HG03521 (cell line): ENCODE results near the gene MYLK.

ENCODE experiments used
- ATAC-seq: cut with Tn5 transposase; IDR thresholded peaks from one replicate; pipeline ENCODE4 v1.9.1; 2021; ENCODE audit warnings: mild to moderate bottlenecking, moderate library complexity; ENCODE audit not compliant: unreplicated experiment

Gene MYLK

DNA sequence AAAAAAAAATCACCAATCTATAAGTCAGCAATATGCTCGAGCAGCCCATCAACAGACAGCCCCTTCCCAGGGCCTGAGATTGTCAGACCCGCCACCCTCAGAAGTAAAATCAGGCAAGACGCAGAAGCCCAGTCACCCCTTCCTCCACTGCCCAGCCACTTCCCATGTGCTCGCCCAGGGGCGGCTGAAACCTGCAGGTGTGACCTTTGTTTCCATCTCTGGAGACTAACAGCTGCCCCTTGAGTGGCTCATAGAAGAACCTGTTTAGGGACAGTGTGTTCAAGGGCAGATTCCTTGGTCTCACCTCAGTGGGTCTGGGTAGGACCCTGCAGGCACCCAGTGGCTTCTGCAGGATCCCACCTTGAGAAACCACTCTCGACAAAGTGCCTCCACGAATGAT is 105.6 kb downstream of the MYLK start:
- ATAC-seq = no peak

DNA sequence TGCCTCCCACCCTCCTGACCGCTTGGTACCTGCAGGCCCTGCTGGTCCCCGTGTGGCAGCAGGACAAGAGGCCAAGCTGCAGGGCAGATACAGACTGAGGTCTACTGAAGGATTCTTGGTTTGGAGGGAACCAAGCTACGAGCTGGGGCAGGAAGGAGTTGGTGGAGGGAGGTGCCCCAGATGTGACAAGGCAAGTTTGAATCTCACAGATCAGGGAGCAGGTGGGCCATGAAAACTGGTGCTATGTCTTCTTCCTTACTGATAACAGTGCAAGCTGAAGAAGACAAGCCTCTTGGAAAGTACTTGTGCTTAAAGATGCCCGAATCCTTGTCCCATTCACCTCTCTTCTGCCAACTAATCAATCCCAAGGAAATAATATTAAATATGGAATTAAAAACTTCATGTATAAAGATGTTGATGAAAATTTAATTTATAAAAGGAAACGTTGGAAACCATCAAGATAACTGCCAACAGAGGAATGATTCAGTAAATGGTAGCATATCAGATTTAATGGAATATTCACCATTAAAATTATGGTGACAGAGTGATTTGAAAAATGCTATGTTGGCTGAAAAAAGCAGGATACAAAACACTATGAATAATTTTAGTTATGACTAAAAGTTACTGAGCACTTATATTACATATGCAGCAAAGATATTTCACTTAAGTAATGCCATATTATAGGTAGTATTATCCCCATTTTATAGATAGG is 107.9 kb downstream of the MYLK start:
- no peak for ATAC-seq

DNA sequence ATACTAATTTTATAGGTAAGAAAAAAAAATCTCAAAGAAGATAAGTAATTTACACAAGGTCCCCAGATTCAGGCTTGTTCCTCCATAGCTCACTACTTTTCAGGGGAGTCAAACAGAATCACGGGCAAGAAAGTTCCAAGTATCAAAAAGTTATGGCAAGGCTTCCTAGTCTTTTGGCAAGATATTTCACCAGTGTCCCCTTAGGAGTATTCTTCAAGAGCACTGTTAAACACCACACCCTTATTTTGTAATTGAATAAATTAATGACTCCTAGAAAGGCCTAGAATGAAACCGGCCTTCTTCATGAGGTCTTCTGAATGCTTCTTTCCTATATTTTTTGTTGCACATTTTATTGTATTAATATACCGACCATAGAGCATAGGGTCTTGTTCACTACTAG is 109.7 kb downstream of the MYLK start:
- no peak for ATAC-seq

DNA sequence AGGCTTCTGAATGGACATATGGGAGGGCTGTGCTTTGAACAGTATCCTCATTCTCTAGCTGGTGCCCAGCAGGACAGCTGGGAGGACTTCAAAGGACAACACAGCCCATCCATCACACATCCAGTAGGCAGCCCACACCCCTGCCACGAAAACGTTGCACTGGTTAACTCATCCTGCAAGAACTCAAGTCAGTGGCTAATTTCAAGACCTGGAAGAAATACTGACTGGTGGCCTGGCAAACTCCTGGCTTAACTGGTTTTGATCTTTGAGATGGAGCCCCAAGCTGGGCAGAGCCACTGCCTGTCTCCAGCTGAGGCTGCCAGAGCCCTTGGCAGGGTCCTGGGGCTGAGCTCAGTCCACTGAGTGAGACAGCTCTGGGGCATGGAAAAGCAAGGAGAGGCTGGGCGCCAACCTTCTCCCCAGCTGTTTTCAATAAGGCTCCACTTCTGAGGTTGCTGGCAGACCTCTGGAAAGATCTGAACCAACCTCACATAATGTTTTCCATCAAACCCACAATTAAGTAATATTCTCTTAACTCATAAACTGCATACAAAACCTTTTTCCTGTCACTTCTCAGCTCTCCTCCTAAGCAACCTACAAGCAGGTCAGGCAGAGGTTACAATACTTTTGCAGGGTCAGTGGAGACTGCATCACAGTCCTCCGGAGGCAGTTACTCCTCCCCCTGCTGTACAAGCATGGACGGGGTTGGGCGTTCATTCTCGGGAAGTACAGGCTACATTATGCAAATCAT is 110.3 kb downstream of the MYLK start:
- no peak for ATAC-seq

DNA sequence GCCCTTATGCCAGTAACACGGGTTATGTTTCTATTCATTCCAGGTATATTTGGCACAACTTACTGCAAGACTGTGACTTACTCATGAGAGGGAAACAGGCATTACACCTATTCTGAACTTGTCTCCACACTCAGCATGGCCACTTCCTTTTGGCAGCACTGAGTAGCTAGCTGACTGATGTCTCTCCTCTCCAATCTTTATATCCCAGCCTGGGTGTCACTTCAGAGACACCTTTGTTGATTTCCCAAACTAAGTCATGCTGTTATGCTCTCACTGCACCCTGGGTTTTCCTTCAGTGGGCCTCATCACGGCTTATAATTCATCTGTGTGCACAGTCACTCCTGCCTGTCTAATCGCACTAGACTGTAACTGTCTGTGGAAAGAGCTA is 114.8 kb downstream of the MYLK start:
- no peak for ATAC-seq

DNA sequence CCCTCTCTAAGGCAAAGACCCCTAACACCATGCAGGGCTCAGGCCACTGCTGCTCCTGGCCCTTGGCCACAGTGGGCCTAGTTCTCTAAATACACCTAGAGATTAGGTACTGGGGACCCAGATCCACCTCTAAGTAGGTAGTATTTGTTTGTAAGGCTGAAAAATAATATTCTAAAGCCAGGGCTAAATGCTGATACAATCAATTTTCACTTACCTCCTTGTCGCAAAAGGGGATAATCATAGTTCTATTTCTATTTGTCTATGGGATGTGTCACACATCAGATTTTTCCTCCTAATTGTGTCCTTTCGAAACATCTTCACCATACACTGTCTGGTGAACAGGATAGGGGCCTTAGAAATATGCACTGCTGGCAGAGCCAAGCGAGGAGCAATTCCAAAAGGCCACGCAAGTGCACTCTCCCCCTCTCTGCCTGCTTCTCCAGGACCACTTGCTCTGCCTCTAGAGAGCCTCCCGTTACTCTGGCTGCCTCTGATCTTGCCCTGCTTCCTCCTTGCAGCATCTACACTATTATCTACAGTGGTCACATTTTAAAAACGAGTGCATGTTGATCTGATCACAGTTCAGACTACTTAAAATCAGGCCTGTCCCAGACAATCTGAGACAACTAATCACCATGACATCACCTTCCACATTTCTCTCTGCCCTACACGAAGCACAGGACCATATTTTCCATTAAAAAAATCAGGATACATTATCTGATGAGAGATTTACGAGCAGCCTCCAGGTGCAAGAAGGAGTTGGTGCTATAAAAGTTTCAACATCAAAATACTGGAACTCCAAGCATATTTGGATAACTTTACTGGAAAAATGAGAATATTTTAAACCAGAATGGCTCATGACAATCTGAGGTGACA is 115.4 kb downstream of the MYLK start:
- ATAC-seq = no peak

DNA sequence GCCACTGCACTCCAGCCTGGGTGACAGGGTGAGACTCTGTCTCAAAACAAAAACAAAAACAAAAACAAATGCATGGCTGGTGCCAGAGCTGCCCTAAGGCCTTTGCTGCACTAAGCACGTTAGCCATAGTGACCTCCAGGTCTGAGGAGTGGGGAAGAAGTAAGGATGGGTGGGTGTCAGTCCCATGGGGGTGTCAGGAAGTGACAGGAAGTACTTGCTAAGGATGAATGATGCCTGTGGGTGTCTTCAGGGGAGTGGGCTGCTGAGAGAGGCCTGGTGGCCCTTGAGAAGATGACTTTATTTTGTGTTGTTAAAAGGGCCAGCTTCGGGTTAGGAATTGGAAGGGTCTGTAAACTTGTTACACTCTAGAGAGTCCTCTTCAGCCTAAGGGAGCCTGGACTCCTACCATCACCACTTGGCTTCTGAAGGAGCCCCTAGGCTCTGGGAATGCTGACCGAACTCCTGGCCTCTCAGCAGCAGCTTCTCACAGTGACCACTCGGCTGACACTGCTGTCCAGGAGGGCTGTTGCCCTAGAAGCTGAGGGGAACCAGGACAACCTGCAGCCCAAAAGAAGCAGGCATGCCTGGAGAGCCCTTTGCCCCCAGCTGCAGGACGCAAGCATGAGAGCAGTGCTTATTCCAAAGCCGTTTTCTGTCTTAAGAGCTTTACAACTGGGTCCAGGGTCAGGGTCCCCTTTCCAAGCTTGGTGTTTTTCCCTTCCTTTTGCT is 116.4 kb downstream of the MYLK start:
- no peak for ATAC-seq

DNA sequence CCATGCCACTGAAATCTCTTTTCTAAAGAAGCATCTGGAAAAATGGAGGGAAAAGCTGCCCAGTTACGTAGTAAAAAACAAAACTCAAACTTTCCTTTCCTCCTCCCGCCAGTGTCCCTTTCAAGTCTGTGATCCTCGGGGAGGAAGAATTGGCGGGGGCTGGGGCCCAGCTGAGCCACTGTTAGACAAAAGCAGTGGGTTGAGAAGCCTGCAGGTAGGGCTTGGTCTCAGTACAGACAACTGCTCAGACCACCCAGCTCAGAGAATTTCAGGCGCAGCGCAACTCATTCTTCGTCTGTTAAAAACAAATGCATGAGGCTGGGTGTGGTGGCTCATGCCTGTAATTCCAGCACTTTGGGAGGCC is 117.1 kb downstream of the MYLK start:
- no peak for ATAC-seq

DNA sequence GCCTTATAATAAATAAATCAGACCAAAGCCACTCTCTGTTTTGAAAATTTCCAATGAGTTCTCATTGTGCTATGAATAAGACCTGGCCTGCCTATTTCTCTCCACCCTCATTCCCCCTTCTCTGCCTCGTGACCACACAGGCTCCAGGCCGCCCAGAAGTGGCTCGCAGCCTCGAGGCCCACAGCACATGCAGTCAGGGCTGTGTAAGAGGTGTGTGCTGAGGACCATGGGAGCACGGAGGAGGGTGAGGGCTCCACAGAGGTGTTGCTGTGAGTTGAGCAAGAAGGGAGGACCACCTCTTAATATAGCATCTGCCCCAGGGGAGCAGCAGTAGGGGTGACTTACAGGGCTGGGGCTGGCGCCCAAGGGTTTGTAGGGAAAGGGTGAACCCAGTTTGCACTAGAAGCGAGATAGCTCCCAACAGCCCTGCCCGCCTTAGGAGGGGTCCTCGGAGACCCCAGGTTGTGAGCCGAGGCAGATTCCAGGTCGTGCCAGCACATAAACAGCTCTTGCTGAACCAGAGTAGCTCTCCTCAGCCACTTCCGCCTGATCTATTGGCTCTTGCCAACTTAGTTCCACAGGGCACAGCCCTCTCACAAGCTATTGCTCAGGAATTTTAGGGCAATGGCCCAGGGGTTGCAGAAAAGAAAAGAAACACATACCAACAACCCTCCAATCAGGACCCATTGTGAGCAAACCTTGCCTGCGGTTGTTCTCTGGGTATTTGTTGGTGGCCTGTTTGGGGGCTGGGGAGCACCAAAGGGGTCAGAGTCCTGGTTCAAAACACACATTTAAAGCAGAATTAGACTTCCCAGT is 117.7 kb downstream of the MYLK start:
- ATAC-seq = no peak

DNA sequence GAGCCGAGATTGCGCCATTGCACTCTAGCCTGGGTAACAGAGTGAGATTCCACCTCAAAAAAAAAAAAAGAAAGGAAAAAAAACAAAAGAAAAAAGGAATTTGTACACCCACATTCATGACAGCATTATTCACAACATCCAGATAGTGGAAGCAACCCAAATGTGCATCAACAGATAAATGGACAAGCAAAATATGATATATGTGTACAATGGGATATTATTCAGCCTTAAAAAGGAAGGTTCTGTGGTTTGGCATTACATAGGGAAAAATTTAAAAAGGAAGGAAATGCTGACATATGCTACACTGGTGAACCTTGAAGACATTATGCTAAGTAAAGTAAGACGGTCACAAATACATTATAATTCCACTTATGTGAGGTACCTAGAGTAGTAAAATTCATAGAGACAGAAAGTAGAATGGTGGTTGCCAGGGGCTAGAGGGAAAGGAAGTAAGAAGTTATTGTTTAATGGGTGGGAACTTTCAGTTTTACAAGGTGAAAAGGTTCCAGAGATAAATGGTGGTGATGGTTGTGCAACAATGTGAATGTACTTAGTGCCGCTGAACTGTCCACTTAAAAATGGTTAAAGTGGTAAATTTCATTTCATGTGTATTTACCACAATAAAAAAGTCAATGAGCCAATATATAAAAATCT is 118.5 kb downstream of the MYLK start:
- no peak for ATAC-seq

DNA sequence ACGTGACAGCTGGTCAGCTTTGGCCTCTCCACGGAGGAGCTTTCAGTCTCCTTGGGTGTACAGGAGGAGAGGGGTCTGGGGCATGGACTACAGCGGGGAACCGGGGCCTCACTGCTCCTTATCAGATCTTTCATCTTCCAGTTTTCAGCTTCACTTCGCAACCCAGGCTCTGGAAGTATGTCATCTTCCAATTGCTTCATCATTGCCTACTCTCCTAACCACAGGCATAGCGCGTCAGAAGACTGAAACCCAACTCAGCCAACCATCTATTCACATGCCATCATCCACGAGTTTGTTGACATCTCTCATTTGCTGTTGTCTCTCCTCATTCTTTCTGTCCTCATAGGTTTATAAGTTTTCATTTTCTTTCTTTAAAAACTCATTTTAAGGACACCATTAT is 119.5 kb downstream of the MYLK start:
- ATAC-seq = no peak

DNA sequence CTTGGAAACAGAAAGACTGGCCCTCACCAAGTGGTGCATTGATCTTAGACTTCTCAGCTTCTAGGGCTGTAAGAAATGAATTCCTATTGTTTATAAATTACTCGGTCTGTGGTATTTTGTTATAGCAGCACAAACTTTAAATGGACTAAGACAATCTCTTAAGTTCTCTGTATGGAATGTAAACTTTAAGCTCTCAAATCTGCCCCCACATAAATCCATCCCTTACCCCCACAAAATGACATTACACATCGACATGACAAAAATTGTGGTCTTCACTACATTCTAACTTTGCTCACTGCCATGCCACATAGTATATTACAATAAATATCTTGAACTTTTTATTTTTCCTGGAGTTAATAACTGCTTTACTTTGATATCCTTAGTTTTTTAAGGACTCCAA is 121.3 kb downstream of the MYLK start:
- ATAC-seq = no peak

DNA sequence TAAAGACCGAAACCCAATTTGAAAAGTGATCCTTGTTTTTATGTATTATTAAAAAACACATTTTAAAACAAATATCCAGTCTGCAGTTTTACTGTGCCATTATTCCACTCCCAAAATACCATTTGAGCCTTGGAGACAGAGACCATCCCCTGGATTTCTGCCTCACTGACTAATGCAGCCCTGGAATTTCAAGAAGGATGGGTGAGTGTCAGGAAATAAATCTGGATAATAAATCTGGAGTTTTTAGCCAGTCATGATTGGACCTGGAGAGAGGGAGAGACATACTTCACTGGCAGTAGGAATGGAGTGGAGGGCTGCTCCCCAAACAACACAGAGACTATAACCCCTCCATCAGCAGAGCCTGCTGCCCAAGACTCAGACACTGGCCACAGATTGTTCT is 123.3 kb downstream of the MYLK start:
- no peak for ATAC-seq

DNA sequence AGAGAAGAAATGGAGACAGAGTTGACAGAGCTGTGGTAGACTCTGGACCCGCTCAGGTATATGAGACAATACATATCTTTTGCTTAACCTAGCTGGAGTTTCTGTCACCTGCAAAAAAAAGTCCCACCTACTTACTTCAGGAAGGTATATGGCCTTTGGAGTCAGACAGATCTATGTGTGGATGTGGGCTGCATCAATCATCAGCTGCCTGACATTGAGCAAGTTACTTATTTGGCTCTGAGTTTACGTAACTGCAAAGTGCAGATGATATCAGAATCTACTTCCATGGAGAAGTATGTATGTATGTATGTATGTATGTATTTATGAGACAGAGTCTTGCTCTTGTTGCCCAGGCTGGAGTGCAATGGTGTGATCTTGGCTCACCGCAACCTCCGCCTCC is 124.3 kb downstream of the MYLK start:
- ATAC-seq = no peak

DNA sequence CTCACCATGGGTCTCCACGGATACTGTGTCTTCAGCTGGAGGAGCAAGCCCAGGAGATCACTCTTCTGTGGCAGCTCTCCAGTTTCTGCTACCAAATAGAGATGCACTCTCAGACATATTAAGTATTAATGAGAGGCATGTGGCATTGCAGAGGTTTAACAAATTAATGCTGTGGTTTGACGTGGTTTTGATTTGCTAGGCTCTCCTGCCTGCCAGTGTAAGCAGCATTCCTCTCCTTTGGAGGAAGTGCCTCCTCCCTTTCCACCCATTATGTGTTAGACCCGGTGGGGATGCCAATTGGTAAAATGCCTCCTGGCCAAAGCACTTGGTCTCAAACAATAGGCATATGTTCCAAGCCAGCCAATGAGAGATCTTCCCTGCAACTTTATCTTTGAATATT is 124.8 kb downstream of the MYLK start:
- no peak for ATAC-seq

DNA sequence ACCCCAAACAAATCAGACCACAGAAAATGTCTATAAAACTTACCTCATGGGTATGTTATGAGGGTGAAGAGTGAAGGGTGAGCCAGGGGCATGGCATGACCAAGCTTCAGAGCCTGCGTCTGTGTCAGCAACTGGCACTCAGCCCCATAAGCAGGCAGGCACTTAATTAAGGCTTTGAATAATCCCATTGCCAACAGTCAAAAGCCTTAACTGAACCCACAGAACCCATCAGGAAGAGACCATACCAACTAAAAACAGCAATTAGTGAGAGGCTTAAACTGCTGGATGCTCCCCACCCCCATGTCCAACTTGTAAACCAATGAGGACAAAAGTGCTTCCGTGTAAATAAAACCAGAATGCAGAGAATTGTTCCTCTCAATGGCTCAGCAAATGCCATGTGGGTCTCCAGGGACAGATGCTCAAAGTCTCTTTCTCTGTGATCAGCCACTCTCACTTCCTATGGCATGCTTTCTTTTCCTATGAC is 126.0 kb downstream of the MYLK start:
- no peak for ATAC-seq

DNA sequence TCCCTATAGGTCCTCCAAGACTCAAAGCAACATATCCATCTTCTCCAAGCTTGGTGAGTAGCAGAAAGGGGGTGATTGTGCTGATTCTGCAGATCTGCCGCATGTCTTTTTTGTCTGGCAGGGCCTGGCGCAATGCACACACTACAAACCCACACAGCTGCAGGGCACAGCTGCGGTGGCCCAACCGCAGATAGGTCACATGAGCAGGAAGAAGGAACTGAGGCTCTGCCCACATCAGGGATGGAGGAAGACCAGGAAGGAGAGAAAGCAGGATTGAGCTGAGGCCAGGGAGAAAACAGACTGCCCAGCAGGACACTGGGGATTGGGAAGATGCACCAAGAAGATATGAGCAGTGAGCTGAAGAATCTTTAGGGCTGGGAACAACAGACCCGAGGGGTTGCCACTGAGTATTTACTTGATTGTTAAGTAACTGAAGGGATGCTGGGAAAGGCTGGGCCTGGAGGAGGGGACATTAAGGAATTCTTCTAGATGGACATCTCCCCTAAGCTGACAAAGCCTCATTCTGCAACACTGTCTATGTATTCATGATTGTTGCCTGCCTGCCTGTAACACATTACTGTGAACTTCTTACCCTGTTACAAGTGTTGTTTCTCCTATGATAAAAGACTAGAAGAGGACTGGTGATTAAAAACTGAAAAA is 126.7 kb downstream of the MYLK start:
- no peak for ATAC-seq

DNA sequence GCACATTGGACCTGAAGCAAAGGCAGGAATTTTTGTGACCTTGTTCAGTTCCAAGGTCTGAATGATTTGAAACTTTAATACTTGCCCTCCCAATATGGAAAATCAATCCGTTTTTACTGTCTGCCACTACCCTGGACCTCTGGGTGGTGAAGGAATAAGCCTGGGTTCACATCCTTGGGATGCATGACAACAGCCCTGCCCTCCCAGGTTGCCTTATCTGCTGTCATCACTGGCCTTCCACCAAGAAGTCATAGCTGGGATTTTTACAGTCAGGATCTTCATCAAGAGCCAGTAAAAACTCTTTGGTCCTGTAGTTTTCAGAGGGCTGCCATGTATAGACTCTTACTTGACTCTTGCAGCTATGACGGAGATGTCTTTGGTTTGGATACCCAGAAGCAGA is 128.6 kb downstream of the MYLK start:
- ATAC-seq = no peak

DNA sequence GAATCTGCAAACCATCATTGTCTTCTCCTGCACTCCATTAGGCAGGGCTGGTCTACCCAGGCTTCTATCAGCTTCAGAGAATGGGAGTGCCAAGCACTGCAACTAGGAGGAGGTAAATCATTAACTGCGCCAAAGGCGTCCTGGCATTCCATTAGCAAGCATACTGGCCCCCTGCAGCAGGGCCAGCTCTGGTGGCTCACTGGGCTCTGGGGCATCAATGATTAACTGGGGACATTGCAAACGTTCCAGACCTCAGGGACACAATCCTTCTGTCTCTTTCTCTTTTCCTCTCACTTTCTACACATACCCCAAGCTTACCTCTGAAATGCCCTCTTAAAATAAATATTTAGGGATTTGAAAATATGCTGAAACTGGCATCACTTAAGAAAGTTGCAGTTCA is 129.0 kb downstream of the MYLK start:
- no peak for ATAC-seq
